OCI-LY1 (cell line): ENCODE results near the gene MCAM.

Source experiments
- CTCF ChIP-seq: fragments of 200-600 bp; sonication (generic), shearing (Covaris generic); IDR thresholded peaks from 2 replicates; pipeline ENCODE4 v1.5.1; 2017; ENCODE audit warnings: mild to moderate bottlenecking, antibody characterized with exemption, low read length, moderate library complexity, mixed read lengths
- EZH2 ChIP-seq: fragments of 200-600 bp; sonication (generic), shearing (Covaris generic); IDR thresholded peaks from 2 replicates; pipeline ENCODE4 v1.8.0; 2017; ENCODE audit warnings: borderline replicate concordance, mixed run types, mild to moderate bottlenecking, antibody characterized with exemption, low read length, moderate library complexity, mixed read lengths

- TF ChIP-seq CTCF (no peak), EZH2 (no peak)
Observed at GRCh38 chr11:119345685-119346084, 28.8 kb upstream of the MCAM start.
